GM19193 (cell line): ENCODE results near the gene TTC19.

Experiments
- POLR2A ChIP-seq: IDR thresholded peaks from 4 replicates; pipeline ENCODE4 v1.6.1; 2011; ENCODE audit not compliant: insufficient read depth, insufficient read length; ENCODE audit errors: extremely low read depth

TTC19 gene

GRCh38 chr17:15999141-15999973 lies at the start of gene TTC19, which contains the start of gene ZSWIM7:
Gene TTC19 (plus strand): TSS chr17:15999824. CDS start chr17:15999849, 25 bp downstream.
Gene ZSWIM7 (minus strand): TSS chr17:15999704. CDS start chr17:15999594, 110 bp downstream.
- peak; percentile 95 for TF ChIP-seq POLR2A

DNA sequence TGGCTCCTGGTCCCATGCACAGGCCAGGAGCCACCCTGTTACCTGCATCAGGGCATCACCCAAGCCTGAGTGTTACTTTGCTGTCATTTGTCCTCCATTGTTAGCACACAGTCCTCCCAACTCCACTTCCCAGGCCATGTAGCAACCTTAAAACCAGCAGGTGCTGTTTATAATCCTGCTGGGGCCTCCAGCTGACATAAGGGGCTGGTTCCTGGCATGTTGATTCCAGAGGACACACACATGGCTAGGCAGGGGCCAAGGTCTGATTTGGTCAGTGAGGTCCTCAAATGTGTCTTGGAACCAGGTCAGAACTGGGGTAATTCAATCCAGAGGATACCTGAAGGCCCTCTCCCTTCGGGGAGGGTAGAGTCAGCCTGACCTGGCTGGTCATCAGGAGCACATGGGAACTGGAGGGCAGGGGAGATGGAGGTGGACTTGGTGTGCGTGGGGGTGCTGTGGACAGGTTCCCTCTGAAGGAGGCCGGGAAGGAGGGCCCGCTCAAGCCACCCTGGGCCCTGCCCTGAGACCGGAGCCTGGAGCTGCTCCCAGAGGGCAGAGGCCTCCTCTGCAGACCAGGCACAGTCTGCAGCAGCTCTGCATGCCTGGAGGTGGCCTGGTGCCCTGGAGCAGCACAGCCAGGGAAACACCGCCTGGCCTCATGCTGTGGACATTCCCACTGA lies 48.1 kb upstream of the TTC19 start:
- TF ChIP-seq POLR2A: no peak

DNA sequence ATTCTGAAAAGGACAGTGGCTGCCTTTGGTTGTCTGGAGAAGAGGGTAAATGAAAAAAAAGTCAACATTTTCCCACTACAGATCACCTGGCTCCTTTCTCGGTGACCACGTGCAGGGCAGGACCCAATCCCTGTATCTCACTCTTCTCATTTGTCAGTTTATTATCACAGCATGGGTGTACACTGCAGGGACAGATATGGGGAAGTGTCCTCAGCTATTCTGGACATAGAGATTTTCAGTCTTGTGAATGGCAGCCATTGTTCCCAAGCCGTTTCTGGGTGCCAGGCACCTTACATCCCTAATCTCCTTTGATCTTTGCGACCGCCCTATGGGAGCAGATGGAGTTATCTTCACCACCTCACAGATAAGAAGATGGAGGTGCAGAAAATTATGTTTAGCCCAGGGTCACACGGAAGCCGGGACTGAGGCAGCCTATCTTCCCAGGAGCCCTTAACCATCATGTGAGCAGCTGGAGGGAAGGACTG lies 47.5 kb upstream of the TTC19 start:
- no peak for TF ChIP-seq POLR2A

DNA sequence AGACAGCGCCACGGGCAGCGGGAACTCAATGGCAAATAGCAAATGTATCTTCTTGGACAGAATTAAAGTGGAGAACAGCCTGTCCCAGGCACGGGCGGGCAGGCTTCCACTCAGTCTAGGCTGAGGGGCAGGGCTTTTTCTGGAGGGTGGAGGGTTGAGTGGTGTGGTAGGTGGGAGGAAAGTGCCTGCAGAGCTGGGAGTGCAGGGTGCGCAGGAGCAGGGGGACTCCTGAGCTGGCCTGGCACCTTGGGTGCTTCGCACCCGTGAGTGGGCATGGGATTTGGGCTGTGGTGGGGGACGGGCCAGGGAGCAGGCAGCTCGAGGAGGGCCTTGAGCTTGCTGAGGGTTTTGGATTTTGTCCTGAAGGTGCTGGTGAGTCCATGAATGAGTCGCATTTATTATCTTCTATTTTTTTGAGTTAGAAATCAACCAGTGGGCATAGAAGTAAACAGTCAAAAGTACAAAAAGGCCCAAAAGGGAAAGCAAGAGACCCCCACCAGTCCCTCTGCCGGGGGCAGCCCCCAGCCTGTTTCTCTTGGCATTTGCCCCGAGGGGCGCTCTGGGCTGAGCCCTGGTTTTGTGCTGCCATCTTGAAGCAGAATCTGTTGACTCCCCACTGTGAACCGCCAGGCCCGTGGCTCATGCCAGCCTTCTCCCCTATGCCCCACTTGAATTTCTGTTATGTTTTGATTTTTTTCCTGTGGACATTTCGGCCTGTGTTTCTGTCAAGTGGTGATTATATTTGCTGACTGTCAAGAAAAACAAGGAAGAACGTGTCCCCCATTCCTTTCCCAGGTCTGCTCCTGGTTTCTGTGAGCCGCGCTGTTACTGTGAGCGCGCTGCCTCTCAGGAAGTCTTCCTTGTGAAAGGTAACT lies 46.5 kb upstream of the TTC19 start:
- no peak for TF ChIP-seq POLR2A

DNA sequence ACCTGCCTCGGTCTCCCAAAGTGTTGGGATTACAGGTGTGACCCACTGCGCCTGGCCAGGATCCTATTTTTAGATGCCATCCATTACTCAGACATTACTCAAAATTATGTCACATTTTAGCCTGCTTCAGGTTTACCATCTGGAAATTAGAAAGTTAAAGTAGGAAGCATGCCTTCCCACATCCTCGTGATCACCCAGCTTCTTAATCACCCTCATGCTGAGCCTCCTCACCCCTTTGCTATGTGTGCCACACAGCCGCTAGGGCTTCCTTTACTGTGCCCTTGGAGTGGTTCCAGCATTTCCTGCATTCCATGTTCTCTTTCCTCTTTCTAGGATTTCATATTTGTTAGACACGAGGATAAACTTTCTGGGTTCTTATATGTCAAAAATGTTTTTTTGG lies 45.4 kb upstream of the TTC19 start:
- TF ChIP-seq POLR2A: no peak

GRCh38 chr17:15955793-15956541 lies 43.7 kb upstream of the TTC19 start:
- no peak for TF ChIP-seq POLR2A

GRCh38 chr17:15957206-15957605 lies 42.4 kb upstream of the TTC19 start:
- TF ChIP-seq POLR2A: no peak

- no peak for TF ChIP-seq POLR2A
Measured at GRCh38 chr17:15957608-15958307, 41.9 kb upstream of the TTC19 start.

DNA sequence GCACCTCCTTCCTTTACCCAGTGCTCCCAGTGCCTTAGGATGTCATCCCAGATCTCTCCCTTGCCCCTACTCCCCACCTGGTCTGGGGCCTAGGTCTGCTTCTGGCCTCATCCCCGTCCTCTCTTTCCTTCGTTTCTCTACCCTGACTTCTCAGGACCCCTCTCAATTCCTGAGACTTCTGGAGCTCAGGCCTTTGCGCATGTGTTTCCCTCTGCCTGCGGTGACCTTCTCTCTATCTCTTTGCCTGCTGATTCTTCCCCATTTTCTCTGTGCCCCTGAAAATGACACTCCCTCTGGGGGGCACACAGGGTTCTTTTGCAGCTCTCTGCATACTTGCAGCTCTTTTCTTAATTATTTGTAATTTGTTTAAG lies 41.2 kb upstream of the TTC19 start:
- TF ChIP-seq POLR2A: no peak

DNA sequence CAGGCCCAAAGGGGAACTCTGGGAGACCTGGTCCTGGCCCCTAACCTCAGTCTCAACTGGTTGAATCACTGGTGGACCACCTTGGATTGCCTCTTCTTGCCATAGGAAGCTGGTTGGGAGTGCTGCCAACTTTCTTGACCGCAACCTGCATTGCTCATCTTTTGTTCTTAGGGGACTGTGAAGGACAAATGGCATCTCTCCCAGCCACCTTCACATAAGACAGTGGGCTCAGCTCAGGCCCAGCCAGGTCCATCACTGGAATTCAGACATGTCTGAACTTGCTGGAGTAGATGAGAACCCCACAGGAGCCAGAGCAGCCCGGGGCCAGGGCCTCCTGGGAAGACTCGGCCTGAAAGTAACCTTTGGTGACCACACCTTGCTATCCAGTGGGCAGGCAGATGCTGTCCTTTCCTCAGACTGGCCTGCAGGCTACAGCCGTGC lies 35.9 kb upstream of the TTC19 start:
- TF ChIP-seq POLR2A: no peak

- TF ChIP-seq POLR2A: no peak
Measured at GRCh38 chr17:15965528-15965927, 34.1 kb upstream of the TTC19 start.

GRCh38 chr17:15966183-15966878 lies 33.3 kb upstream of the TTC19 start:
- no peak for TF ChIP-seq POLR2A

- no peak for TF ChIP-seq POLR2A
Measured at GRCh38 chr17:15966879-15967248, 32.8 kb upstream of the TTC19 start.
